GM12878 (cell line): Measurements from ENCODE around the gene KLF11.

Experiments used
- CBX3 ChIP-seq: fragments of 200-600 bp; sonication (generic); IDR thresholded peaks from 2 replicates; pipeline ENCODE4 v1.6.1; 2016; ENCODE audit warnings: low read depth, borderline replicate concordance
- CHD2 ChIP-seq: IDR thresholded peaks from 2 replicates; pipeline ENCODE4 v1.6.1; 2011; ENCODE audit warnings: low read depth, low read length, improper control_type of control experiment, borderline replicate concordance
- E2F4 ChIP-seq: IDR thresholded peaks from 2 replicates; pipeline ENCODE4 v1.6.1; 2012; ENCODE audit warnings: low read depth, low read length, improper control_type of control experiment
- EP300 ChIP-seq, 2 experiments: fragments of 150-350 bp in 1 of 2; IDR thresholded peaks; 2 replicates each; pipeline ENCODE4 v1.6.1; 2011 to 2012; ENCODE audit warnings: low read depth in 2 of 2, low read length in 2 of 2, borderline replicate concordance in 1 of 2, improper control_type of control experiment in 1 of 2, inconsistent platforms in 1 of 2; ENCODE audit not compliant: control insufficient read depth in 1 of 2
- HCFC1 ChIP-seq: fragments of 150-350 bp; IDR thresholded peaks from 2 replicates; pipeline ENCODE4 v1.6.1; 2014; ENCODE audit warnings: low read length
- SREBF2 ChIP-seq: IDR thresholded peaks from 2 replicates; pipeline ENCODE4 v1.6.1; 2012; ENCODE audit warnings: mild to moderate bottlenecking, low read length
- TF ChIP-seq, protein P1 (sequence below), 3 experiments: IDR thresholded peaks in 2 of 3; conservative IDR thresholded peaks in 1 of 3; 2 replicates each; pipeline ENCODE4 v1.5.1; 2011; ENCODE audit warnings: low read depth in 3 of 3, low read length in 3 of 3, mild to moderate bottlenecking in 3 of 3, control low read depth in 2 of 3, moderate library complexity in 2 of 3, inconsistent platforms in 1 of 3, mixed read lengths in 1 of 3; ENCODE audit not compliant: control insufficient read depth in 2 of 3, insufficient read depth in 1 of 3; ENCODE audit errors: extremely low read depth in 1 of 3
- TF ChIP-seq, protein P2 (sequence below): IDR thresholded peaks from 2 replicates; pipeline ENCODE4 v1.6.1; 2012; ENCODE audit warnings: mild to moderate bottlenecking, low read depth, low read length

GRCh38 chr2:10071176-10071575, 27.8 kb downstream of the KLF11 start:
- TF ChIP-seq, protein P1, sequence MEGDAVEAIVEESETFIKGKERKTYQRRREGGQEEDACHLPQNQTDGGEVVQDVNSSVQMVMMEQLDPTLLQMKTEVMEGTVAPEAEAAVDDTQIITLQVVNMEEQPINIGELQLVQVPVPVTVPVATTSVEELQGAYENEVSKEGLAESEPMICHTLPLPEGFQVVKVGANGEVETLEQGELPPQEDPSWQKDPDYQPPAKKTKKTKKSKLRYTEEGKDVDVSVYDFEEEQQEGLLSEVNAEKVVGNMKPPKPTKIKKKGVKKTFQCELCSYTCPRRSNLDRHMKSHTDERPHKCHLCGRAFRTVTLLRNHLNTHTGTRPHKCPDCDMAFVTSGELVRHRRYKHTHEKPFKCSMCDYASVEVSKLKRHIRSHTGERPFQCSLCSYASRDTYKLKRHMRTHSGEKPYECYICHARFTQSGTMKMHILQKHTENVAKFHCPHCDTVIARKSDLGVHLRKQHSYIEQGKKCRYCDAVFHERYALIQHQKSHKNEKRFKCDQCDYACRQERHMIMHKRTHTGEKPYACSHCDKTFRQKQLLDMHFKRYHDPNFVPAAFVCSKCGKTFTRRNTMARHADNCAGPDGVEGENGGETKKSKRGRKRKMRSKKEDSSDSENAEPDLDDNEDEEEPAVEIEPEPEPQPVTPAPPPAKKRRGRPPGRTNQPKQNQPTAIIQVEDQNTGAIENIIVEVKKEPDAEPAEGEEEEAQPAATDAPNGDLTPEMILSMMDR (IDR thresholded peaks at IDR 0.05 in 2 of 3, conservative IDR thresholded peaks at IDR 0.05 in 1 of 3; ENCODE audit: control insufficient read depth in 2 of 3, extremely low read depth in 1 of 3, insufficient read depth in 1 of 3, low read depth in 3 of 3, low read length in 3 of 3), result no peak
- no peak for TF ChIP-seq SREBF2
- TF ChIP-seq HCFC1, result no peak
- no peak for TF ChIP-seq EP300 (IDR thresholded peaks at IDR 0.05; ENCODE audit: borderline replicate concordance in 1 of 2, control insufficient read depth in 1 of 2, low read depth in 2 of 2, low read length in 2 of 2)
- no peak for TF ChIP-seq E2F4
- TF ChIP-seq, protein P2, sequence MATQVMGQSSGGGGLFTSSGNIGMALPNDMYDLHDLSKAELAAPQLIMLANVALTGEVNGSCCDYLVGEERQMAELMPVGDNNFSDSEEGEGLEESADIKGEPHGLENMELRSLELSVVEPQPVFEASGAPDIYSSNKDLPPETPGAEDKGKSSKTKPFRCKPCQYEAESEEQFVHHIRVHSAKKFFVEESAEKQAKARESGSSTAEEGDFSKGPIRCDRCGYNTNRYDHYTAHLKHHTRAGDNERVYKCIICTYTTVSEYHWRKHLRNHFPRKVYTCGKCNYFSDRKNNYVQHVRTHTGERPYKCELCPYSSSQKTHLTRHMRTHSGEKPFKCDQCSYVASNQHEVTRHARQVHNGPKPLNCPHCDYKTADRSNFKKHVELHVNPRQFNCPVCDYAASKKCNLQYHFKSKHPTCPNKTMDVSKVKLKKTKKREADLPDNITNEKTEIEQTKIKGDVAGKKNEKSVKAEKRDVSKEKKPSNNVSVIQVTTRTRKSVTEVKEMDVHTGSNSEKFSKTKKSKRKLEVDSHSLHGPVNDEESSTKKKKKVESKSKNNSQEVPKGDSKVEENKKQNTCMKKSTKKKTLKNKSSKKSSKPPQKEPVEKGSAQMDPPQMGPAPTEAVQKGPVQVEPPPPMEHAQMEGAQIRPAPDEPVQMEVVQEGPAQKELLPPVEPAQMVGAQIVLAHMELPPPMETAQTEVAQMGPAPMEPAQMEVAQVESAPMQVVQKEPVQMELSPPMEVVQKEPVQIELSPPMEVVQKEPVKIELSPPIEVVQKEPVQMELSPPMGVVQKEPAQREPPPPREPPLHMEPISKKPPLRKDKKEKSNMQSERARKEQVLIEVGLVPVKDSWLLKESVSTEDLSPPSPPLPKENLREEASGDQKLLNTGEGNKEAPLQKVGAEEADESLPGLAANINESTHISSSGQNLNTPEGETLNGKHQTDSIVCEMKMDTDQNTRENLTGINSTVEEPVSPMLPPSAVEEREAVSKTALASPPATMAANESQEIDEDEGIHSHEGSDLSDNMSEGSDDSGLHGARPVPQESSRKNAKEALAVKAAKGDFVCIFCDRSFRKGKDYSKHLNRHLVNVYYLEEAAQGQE, result no peak
- TF ChIP-seq CHD2, result no peak
- TF ChIP-seq CBX3, result no peak
